Loucy (cell line): Measurements from ENCODE around the gene KRR1.

Experiments
- EZH2phosphoT487 ChIP-seq: fragments of 200-600 bp; IDR thresholded peaks from 2 replicates; pipeline ENCODE4 v1.6.1; 2018; ENCODE audit warnings: antibody characterized with exemption, mild to moderate bottlenecking, moderate library complexity, borderline replicate concordance
- TF ChIP-seq, protein P1 (sequence below): fragments of 200-600 bp; sonication (generic); conservative IDR thresholded peaks from 2 replicates; pipeline ENCODE4 v1.5.1; 2014; ENCODE audit warnings: mild to moderate bottlenecking, antibody characterized with exemption, low read length

DNA sequence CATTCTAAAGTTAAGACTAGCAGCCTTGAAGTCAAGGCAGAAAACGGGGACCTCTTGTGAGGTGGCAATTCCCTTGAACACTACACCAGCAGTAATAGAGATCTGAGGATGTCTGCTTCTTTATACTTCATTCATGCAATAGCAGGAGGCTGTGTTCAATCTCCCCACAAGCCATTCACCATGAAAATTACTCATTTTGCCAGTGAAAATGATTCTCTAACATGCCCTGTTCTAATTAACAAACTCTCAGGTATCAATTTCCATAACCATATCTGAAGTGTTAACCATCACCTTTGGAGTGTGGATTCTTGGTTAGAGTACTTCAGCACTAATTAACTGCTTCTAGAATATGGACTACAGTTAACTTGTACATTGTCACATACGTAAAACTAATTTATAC lies 34.3 kb downstream of the KRR1 start:
- TF ChIP-seq, protein P1, sequence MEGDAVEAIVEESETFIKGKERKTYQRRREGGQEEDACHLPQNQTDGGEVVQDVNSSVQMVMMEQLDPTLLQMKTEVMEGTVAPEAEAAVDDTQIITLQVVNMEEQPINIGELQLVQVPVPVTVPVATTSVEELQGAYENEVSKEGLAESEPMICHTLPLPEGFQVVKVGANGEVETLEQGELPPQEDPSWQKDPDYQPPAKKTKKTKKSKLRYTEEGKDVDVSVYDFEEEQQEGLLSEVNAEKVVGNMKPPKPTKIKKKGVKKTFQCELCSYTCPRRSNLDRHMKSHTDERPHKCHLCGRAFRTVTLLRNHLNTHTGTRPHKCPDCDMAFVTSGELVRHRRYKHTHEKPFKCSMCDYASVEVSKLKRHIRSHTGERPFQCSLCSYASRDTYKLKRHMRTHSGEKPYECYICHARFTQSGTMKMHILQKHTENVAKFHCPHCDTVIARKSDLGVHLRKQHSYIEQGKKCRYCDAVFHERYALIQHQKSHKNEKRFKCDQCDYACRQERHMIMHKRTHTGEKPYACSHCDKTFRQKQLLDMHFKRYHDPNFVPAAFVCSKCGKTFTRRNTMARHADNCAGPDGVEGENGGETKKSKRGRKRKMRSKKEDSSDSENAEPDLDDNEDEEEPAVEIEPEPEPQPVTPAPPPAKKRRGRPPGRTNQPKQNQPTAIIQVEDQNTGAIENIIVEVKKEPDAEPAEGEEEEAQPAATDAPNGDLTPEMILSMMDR: no peak
- TF ChIP-seq EZH2phosphoT487: no peak
